HepG2 (cell line): ENCODE data around the gene LRP1B. TPM values are rescaled to one million over a fixed set of nuclear protein-coding genes. Genes with fewer than 3 reads are reported as not detected.

Experiments
- ATAC-seq: fragments of 200-7000 bp; cut with Tn5 transposase; 3 replicates; pipeline ENCODE4 v1.9.1; 2020; ENCODE audit warnings: mild to moderate bottlenecking, moderate library complexity
- BruUV-seq: library from RNA; stranded (reverse); fragments of 400-500 nt; replicated peaks from 2 replicates; lab custom pipeline; 2021; lab: Mats Ljungman, UMichigan
- CTCF ChIA-PET: fragments of 300-600 bp; formaldehyde crosslinking; extraction: SDS; loops from one replicate; lab custom pipeline; 2021; ENCODE audit warnings: low total read pairs, inconsistent platforms, low intra/inter-chr PET ratio; lab: Yijun Ruan, JAX
- POLR2A ChIA-PET: fragments of 350-600 bp; sonication (Branson Sonifier 250); formaldehyde crosslinking; loops from one replicate; lab custom pipeline; 2020; ENCODE audit warnings: antibody characterized with exemption, inconsistent platforms; lab: Yijun Ruan, JAX
- DNase-seq: peaks from one replicate; pipeline ENCODE4 v3.0.0-alpha.2; 2015; ENCODE audit warnings: low spot score
- FAIRE-seq: peaks from 3 replicates; lab custom pipeline; 2011; peaks lifted over from hg19 to GRCh38; lab: Jason Lieb, UNC
- H2AFZ ChIP-seq: one replicate; pipeline ENCODE4 v1.6.1; 2011; ENCODE audit warnings: low read length, inconsistent platforms
- H3K27ac ChIP-seq: fragments of 300-600 bp; 3 replicates; pipeline ENCODE4 v1.8.0; 2011; ENCODE audit warnings: mixed run types, mild to moderate bottlenecking, mixed read lengths, low read length, inconsistent platforms; ENCODE audit not compliant: insufficient read depth; ENCODE audit errors: extremely low read length
- H3K27me3 ChIP-seq, 2 experiments: fragments of 200-600 bp in 1 of 2; 2 replicates in 1 of 2; 3 replicates in 1 of 2; pipeline versions ENCODE4 v1.6.0 to v1.8.0; 2011; ENCODE audit warnings: low read length in 2 of 2, mild to moderate bottlenecking in 2 of 2, moderate library complexity in 2 of 2, inconsistent platforms in 1 of 2; ENCODE audit not compliant: insufficient read depth in 2 of 2, control insufficient read depth in 1 of 2
- H3K36me3 ChIP-seq, 2 experiments: fragments of 200-600 bp in 1 of 2; replicated peaks in 1 of 2; 2 replicates in 1 of 2; 3 replicates in 1 of 2; pipeline versions ENCODE4 v1.5.1 to v1.8.0; 2011; ENCODE audit warnings: low read length in 2 of 2, inconsistent platforms in 1 of 2; ENCODE audit not compliant: insufficient read depth in 2 of 2, control insufficient read depth in 1 of 2
- H3K4me1 ChIP-seq: 2 replicates; pipeline ENCODE4 v1.5.1; 2012; ENCODE audit warnings: low read length, inconsistent platforms; ENCODE audit not compliant: insufficient read depth
- H3K4me2 ChIP-seq: 2 replicates; pipeline ENCODE4 v1.6.0; 2011; ENCODE audit warnings: low read depth, low read length, inconsistent platforms
- H3K4me3 ChIP-seq, 3 experiments: fragments of 200-600 bp in 1 of 3; sonication (generic), shearing (Covaris generic) in 1 of 3; replicated peaks in 1 of 3; 2 replicates each; pipeline ENCODE4 v1.5.1; 2011 to 2016; ENCODE audit warnings: low read length in 3 of 3, inconsistent platforms in 2 of 3, low read depth in 2 of 3, mild to moderate bottlenecking in 2 of 3, control low read depth in 1 of 3, mixed read lengths in 1 of 3; ENCODE audit not compliant: insufficient read depth in 1 of 3
- H3K79me2 ChIP-seq: one replicate; pipeline ENCODE4 v1.6.1; 2011; ENCODE audit warnings: low read length, inconsistent platforms; ENCODE audit not compliant: insufficient read depth
- H3K9ac ChIP-seq: 2 replicates; pipeline ENCODE4 v1.6.0; 2011; ENCODE audit warnings: mild to moderate bottlenecking, low read depth, low read length, inconsistent platforms; ENCODE audit not compliant: insufficient read depth
- H3K9me3 ChIP-seq: 2 replicates; pipeline ENCODE4 v1.5.1; 2012; ENCODE audit warnings: mild to moderate bottlenecking, low read length
- H4K20me1 ChIP-seq: 2 replicates; pipeline ENCODE4 v1.6.0; 2011; ENCODE audit warnings: inconsistent platforms, mild to moderate bottlenecking, low read length, moderate library complexity; ENCODE audit not compliant: insufficient read depth
- BHLHE40 ChIP-seq: IDR thresholded peaks from 2 replicates; pipeline ENCODE4 v1.6.1; 2011; ENCODE audit warnings: low read length, improper control_type of control experiment
- FOXA3 ChIP-seq: IDR thresholded peaks from 2 replicates; pipeline ENCODE4 v1.6.1; 2016; ENCODE audit warnings: missing genetic modification reagents, missing compliant biosample characterization
- MAF1 ChIP-seq: sonication (generic); formaldehyde crosslinking; IDR thresholded peaks from 2 replicates; pipeline ENCODE4 v1.5.0; 2020; ENCODE audit warnings: missing genetic modification reagents, borderline replicate concordance
- MTF1 ChIP-seq: sonication (generic); formaldehyde crosslinking; IDR thresholded peaks from 2 replicates; pipeline ENCODE4 v1.5.0; 2020; ENCODE audit warnings: missing genetic modification reagents
- NBN ChIP-seq: fragments of 450-650 bp; conservative IDR thresholded peaks from 2 replicates; pipeline ENCODE4 v1.6.1; 2017
- SOX6 ChIP-seq, 2 experiments: fragments of 450-650 bp in 1 of 2; sonication (generic) in 1 of 2; formaldehyde crosslinking in 1 of 2; IDR thresholded peaks; 2 replicates each; pipeline versions ENCODE4 v1.4.0 to v1.6.1; 2017 to 2020; ENCODE audit warnings: antibody characterized with exemption in 1 of 2, mild to moderate bottlenecking in 1 of 2, missing genetic modification reagents in 1 of 2
- STAG1 ChIP-seq: sonication (generic); formaldehyde crosslinking; IDR thresholded peaks from 2 replicates; pipeline ENCODE4 v1.4.0; 2020; ENCODE audit warnings: missing genetic modification reagents
- SYNCRIP ChIP-seq: fragments of 200-400 bp; formaldehyde crosslinking; IDR thresholded peaks from 2 replicates; pipeline ENCODE4 v1.6.1; 2018; ENCODE audit warnings: mild to moderate bottlenecking, low read depth, low read length; ENCODE audit not compliant: insufficient read depth
- TBL1XR1 ChIP-seq: fragments of 150-350 bp; IDR thresholded peaks from 2 replicates; pipeline ENCODE4 v1.6.1; 2014; ENCODE audit warnings: borderline replicate concordance, low read length; ENCODE audit not compliant: partially characterized antibody
- ZSCAN21 ChIP-seq: sonication (generic); formaldehyde crosslinking; IDR thresholded peaks from 2 replicates; pipeline ENCODE4 v1.8.0; 2022; ENCODE audit warnings: mild to moderate bottlenecking, missing genetic modification reagents, moderate library complexity, borderline replicate concordance
- WGBS: methylation state at CpG from one replicate; pipeline ENCODE4 v1.1.6; 2017; ENCODE audit warnings: low lambda C conversion rate; 5-methylcytosine and 5-hydroxymethylcytosine counted together
- in situ Hi-C: cut with HindIII; loops from 2 replicates; pipeline ENCODE4 v1.10.0; 2017; ENCODE audit warnings: low pct_unique_long_range_greater_than_20kb; ENCODE audit not compliant: extremely low pct_ligation_motif_present
- intact Hi-C: fragments of 100-400 bp; cut with micrococcal nuclease; formaldehyde crosslinking; loops from one replicate; pipeline ENCODE4 v1.10.0; 2022; ENCODE audit not compliant: unreplicated experiment
- polyA plus RNA-seq, 8 experiments: library from polyadenylated mRNA; depleted of rRNA in 3 of 8; stranded (reverse) in 7 of 8; unstranded in 1 of 8; fragments of >200 nt; fragmentation: Illumina TruSeq in 4 of 8; extraction: Trizol in 4 of 8; gene quantifications; 2 replicates each; pipeline versions ENCODE4 v1.2.1 to v1.2.3, GENCODE V29; 2011 to 2016; ENCODE audit warnings: low read depth in 4 of 8, missing spikeins in 1 of 8, mixed read lengths in 1 of 8; ENCODE audit not compliant: insufficient read depth in 1 of 8
- total RNA-seq, 5 experiments: library from RNA; depleted of rRNA; stranded (reverse); fragments of >200 nt; fragmentation: Illumina TruSeq; extraction: Trizol; gene quantifications; 2 replicates each; pipeline ENCODE4 v1.2.3, GENCODE V29; 2016; ENCODE audit warnings: low read depth in 1 of 5
- TF ChIP-seq, protein P1 (sequence below): sonication (generic); formaldehyde crosslinking; IDR thresholded peaks from 2 replicates; pipeline ENCODE4 v1.5.0; 2020; ENCODE audit warnings: mild to moderate bottlenecking, missing genetic modification reagents, moderate library complexity
- TF ChIP-seq, protein P2 (sequence below): IDR thresholded peaks from 2 replicates; pipeline ENCODE4 v1.6.1; 2016; ENCODE audit warnings: missing compliant biosample characterization, missing genetic modification reagents, borderline replicate concordance

LRP1B gene
- total and polyA plus RNA-seq, 2 of the 13 experiments (the other 11 are each of a cell fraction or from before 2014, with no cell fraction given) = 0.04 TPM; not detected in 1

DNA sequence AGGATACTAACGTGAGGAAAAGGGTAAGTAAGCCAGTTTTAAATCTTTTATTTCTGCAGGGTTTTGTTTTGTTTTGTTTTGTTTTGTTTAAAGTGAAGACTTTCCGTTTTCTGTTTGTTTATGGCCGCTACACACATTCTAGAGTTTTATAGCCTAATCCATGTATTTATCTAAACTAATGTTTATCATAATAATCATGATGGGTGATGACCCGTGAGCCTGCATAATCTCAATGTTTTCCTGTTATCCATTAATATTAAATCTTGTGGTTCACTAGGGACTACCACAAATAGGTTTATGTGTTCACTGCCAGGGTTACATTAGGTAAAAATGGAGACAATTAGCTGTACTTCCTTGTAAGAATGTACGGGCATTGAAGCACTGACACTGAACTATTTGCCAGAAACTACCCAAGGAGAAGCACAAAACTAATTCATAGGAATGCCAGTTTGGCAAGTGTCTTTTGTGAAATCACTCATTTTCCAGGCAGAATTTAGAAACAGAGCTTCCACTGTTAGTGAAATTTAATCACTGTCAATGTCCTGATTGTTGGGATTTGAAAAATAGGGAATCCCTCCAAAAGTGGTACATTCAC, 574.8 kb downstream of the LRP1B start:
- intact Hi-C loops (no loop called here), in situ Hi-C loops (no loop called here)
- ChIA-PET CTCF (no interaction called here), POLR2A (no interaction called here)
- Histone ChIP-seq H3K36me3 (no peaks in the 10 kb centered on the region), H3K9me3 (no peaks in the 10 kb centered on the region), H3K27me3 (no peaks in the 10 kb centered on the region), H3K9ac (no peak overlapping the region), H4K20me1 (no peaks in the 10 kb centered on the region), H3K4me2 (no peak overlapping the region), H2AFZ (no peak overlapping the region), H3K27ac (no peak overlapping the region), H3K79me2 (no peaks in the 10 kb centered on the region), H3K4me3 (no peak overlapping the region), H3K4me1 (no peaks in the 10 kb centered on the region)
- DNase-seq = no peak
- no peak for ATAC-seq
- FAIRE-seq = no peak
- 1% methylated on average over 5 of the region's 5 CpGs for whole genome bisulfite sequencing
- TF ChIP-seq SYNCRIP (no peak), BHLHE40 (no peak), SOX6 (IDR thresholded peaks at IDR 0.05) (no peak), SOX6 (CRISPR knock-in tag; IDR thresholded peaks at IDR 0.05) (no peak), NBN (no peak), MTF1 (no peak), FOXA3 (CRISPR knock-in tag) (no peak), TBL1XR1 (no peak), ZSCAN21 (CRISPR knock-in tag) (no peak)
- no TSS peak for BruUV-seq

DNA sequence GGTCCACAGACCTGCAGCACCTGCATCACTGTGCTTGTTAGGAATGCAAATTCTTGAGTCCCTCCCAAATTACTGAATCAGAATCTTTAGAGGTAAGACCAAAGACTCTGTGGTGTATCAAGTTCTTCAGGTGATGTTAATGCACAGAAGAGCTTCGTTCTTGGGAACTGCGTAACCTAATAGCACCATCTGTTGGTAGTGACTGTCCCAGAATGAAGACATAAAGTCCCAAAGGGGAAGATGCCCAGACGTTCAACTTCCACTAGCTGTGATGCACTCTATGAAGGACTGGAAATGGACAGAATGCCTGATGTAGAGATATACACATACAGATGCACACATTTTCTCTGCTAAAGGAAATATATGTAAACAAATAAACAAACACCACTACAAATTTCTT, 576.0 kb downstream of the LRP1B start:
- in situ Hi-C loops (no loop called here), intact Hi-C loops (no loop called here)
- H3K9me3 ChIP-seq = no peaks in the 10 kb centered on the region
- FAIRE-seq (peak; percentile 47), DNase-seq (peak; percentile 18), ATAC-seq (peak; percentile 87)
- H2AFZ ChIP-seq = no peak overlapping the region
- ChIA-PET POLR2A (no interaction called here), CTCF (no interaction called here)
- H3K4me3 ChIP-seq = no peak overlapping the region
- H3K27me3 ChIP-seq = no peaks in the 10 kb centered on the region
- H3K36me3 ChIP-seq = no peaks in the 10 kb centered on the region
- no peaks in the 10 kb centered on the region for H3K79me2 ChIP-seq
- WGBS = 4% methylated on average over 3 of the region's 3 CpGs
- H3K27ac ChIP-seq = no peak overlapping the region
- no peak overlapping the region for H3K4me2 ChIP-seq
- no peaks in the 10 kb centered on the region for H4K20me1 ChIP-seq
- no peaks in the 10 kb centered on the region for H3K4me1 ChIP-seq
- BruUV-seq = no TSS peak
- H3K9ac ChIP-seq = no peak overlapping the region
- TF ChIP-seq, protein P1, sequence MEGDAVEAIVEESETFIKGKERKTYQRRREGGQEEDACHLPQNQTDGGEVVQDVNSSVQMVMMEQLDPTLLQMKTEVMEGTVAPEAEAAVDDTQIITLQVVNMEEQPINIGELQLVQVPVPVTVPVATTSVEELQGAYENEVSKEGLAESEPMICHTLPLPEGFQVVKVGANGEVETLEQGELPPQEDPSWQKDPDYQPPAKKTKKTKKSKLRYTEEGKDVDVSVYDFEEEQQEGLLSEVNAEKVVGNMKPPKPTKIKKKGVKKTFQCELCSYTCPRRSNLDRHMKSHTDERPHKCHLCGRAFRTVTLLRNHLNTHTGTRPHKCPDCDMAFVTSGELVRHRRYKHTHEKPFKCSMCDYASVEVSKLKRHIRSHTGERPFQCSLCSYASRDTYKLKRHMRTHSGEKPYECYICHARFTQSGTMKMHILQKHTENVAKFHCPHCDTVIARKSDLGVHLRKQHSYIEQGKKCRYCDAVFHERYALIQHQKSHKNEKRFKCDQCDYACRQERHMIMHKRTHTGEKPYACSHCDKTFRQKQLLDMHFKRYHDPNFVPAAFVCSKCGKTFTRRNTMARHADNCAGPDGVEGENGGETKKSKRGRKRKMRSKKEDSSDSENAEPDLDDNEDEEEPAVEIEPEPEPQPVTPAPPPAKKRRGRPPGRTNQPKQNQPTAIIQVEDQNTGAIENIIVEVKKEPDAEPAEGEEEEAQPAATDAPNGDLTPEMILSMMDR = peak; percentile 65
- TF ChIP-seq, protein P2, sequence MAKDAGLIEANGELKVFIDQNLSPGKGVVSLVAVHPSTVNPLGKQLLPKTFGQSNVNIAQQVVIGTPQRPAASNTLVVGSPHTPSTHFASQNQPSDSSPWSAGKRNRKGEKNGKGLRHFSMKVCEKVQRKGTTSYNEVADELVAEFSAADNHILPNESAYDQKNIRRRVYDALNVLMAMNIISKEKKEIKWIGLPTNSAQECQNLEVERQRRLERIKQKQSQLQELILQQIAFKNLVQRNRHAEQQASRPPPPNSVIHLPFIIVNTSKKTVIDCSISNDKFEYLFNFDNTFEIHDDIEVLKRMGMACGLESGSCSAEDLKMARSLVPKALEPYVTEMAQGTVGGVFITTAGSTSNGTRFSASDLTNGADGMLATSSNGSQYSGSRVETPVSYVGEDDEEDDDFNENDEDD = no peak
- TF ChIP-seq MAF1 (CRISPR knock-in tag) (no peak), STAG1 (CRISPR knock-in tag) (peak; percentile 63)
